H9 (cell line): ENCODE data around the gene PMM2. TPM values are rescaled to one million over a fixed set of nuclear protein-coding genes. Genes with fewer than 3 reads are reported as not detected.
"Not testable (repeated sequence)": the region's sequence is repeated elsewhere in the genome, so short reads cannot be mapped to it uniquely, and the experiment has no call there.

Experiments
- DNase-seq: peaks from one replicate; pipeline ENCODE4 v3.0.0-alpha.2; 2017
- H2AFZ ChIP-seq: one replicate; pipeline ENCODE4 v1.6.1; 2013; ENCODE audit warnings: mild to moderate bottlenecking, low read length, control low read depth, moderate library complexity
- H2AK5ac ChIP-seq: 2 replicates; pipeline ENCODE4 v1.6.1; 2013; ENCODE audit warnings: low read length, control low read depth, mixed read lengths; ENCODE audit not compliant: insufficient read length
- H2BK120ac ChIP-seq: one replicate; pipeline ENCODE4 v1.6.1; 2013; ENCODE audit warnings: low read depth, mild to moderate bottlenecking, low read length, control low read depth, inconsistent platforms; ENCODE audit not compliant: poor library complexity, severe bottlenecking
- H2BK12ac ChIP-seq: 2 replicates; pipeline ENCODE4 v1.6.1; 2013; ENCODE audit warnings: low read length, control low read depth, mixed read lengths, low read depth; ENCODE audit not compliant: insufficient read length
- H2BK15ac ChIP-seq: 2 replicates; pipeline ENCODE4 v1.6.1; 2013; ENCODE audit warnings: low read depth, low read length, control low read depth
- H2BK20ac ChIP-seq: one replicate; pipeline ENCODE4 v1.6.1; 2013; ENCODE audit warnings: low read depth, mild to moderate bottlenecking, low read length, control low read depth, inconsistent platforms; ENCODE audit not compliant: poor library complexity, severe bottlenecking
- H2BK5ac ChIP-seq: 2 replicates; pipeline ENCODE4 v1.6.1; 2013; ENCODE audit warnings: low read length, control low read depth, mixed read lengths; ENCODE audit not compliant: insufficient read length
- H3K14ac ChIP-seq: 2 replicates; pipeline ENCODE4 v1.6.1; 2013; ENCODE audit warnings: low read length, control low read depth; ENCODE audit not compliant: insufficient read depth
- H3K18ac ChIP-seq: 2 replicates; pipeline ENCODE4 v1.6.1; 2013; ENCODE audit warnings: low read depth, mild to moderate bottlenecking, mixed read lengths, low read length, control low read depth; ENCODE audit not compliant: insufficient read length
- H3K23ac ChIP-seq: 2 replicates; pipeline ENCODE4 v1.6.1; 2013; ENCODE audit warnings: low read length, control low read depth, mixed read lengths, low read depth; ENCODE audit not compliant: insufficient read length
- H3K23me2 ChIP-seq: 2 replicates; pipeline ENCODE4 v1.6.1; 2013; ENCODE audit warnings: low read depth, mild to moderate bottlenecking, mixed read lengths, low read length, control low read depth; ENCODE audit not compliant: insufficient read length, poor library complexity, severe bottlenecking
- H3K27ac ChIP-seq: 2 replicates; pipeline ENCODE4 v1.5.1; 2013; ENCODE audit warnings: low read length, control low read depth, mixed read lengths, low read depth; ENCODE audit not compliant: insufficient read length
- H3K27me3 ChIP-seq: 2 replicates; pipeline ENCODE4 v1.6.1; 2013; ENCODE audit warnings: low read length, control low read depth, inconsistent platforms; ENCODE audit not compliant: insufficient read depth
- H3K4ac ChIP-seq: 2 replicates; pipeline ENCODE4 v1.6.1; 2013; ENCODE audit warnings: low read depth, mild to moderate bottlenecking, control low read depth, inconsistent platforms, low read length, moderate library complexity
- H3K4me1 ChIP-seq: 2 replicates; pipeline ENCODE4 v1.6.1; 2013; ENCODE audit warnings: low read length, control low read depth, inconsistent platforms; ENCODE audit not compliant: insufficient read depth
- H3K4me2 ChIP-seq: 2 replicates; pipeline ENCODE4 v1.6.1; 2013; ENCODE audit warnings: low read length, control low read depth, mixed read lengths; ENCODE audit not compliant: insufficient read length, insufficient read depth
- H3K56ac ChIP-seq: 2 replicates; pipeline ENCODE4 v1.6.1; 2013; ENCODE audit warnings: low read depth, mild to moderate bottlenecking, mixed read lengths, low read length, control low read depth; ENCODE audit not compliant: insufficient read length
- H3K79me1 ChIP-seq: 2 replicates; pipeline ENCODE4 v1.6.1; 2013; ENCODE audit warnings: low read depth, mild to moderate bottlenecking, moderate library complexity, low read length, control low read depth, inconsistent platforms; ENCODE audit not compliant: insufficient read depth, poor library complexity, severe bottlenecking
- H3K79me2 ChIP-seq: 2 replicates; pipeline ENCODE4 v1.6.1; 2013; ENCODE audit warnings: low read length, control low read depth, inconsistent platforms; ENCODE audit not compliant: insufficient read depth
- H3K9ac ChIP-seq: 2 replicates; pipeline ENCODE4 v1.6.1; 2013; ENCODE audit warnings: low read length, control low read depth, mixed read lengths; ENCODE audit not compliant: insufficient read length; ENCODE audit errors: extremely low read depth
- H3K9me3 ChIP-seq: one replicate; pipeline ENCODE4 v1.6.1; 2013; ENCODE audit warnings: low read depth, low read length, inconsistent platforms; ENCODE audit not compliant: control insufficient read depth
- H3T11ph ChIP-seq: one replicate; pipeline ENCODE4 v1.6.1; 2013; ENCODE audit warnings: mild to moderate bottlenecking, low read length, control low read depth, inconsistent platforms
- H4K20me1 ChIP-seq: one replicate; pipeline ENCODE4 v1.6.1; 2013; ENCODE audit not compliant: control insufficient read depth, insufficient read length, insufficient read depth
- H4K5ac ChIP-seq: 2 replicates; pipeline ENCODE4 v1.6.1; 2013; ENCODE audit warnings: low read depth, mild to moderate bottlenecking, mixed read lengths, low read length, control low read depth; ENCODE audit not compliant: insufficient read length
- H4K8ac ChIP-seq: replicated peaks from 2 replicates; pipeline ENCODE4 v1.6.1; 2013; ENCODE audit warnings: low read length, control low read depth, mixed read lengths, low read depth; ENCODE audit not compliant: insufficient read length
- H4K91ac ChIP-seq: 2 replicates; pipeline ENCODE4 v1.6.1; 2013; ENCODE audit warnings: low read depth, mild to moderate bottlenecking, moderate library complexity, mixed read lengths, low read length, control low read depth; ENCODE audit not compliant: insufficient read length
- H3K27ac Mint-ChIP-seq, 3 experiments: 2 replicates in 2 of 3; 3 replicates in 1 of 3; pipeline ENCODE4 v1.8.0; 2020 to 2021; ENCODE audit warnings: mixed read lengths in 3 of 3, mild to moderate bottlenecking in 1 of 3, moderate library complexity in 1 of 3
- H3K27me3 Mint-ChIP-seq: 2 replicates; pipeline ENCODE4 v1.8.0; 2021; ENCODE audit warnings: low read depth, mild to moderate bottlenecking, moderate library complexity, mixed read lengths
- H3K36me3 Mint-ChIP-seq, 3 experiments: 2 replicates in 2 of 3; 3 replicates in 1 of 3; pipeline ENCODE4 v1.8.0; 2020 to 2021; ENCODE audit warnings: low read depth in 3 of 3, mixed read lengths in 3 of 3; ENCODE audit not compliant: insufficient read depth in 1 of 3
- H3K4me1 Mint-ChIP-seq, 2 experiments: 2 replicates each; pipeline ENCODE4 v1.8.0; 2020; ENCODE audit warnings: mixed read lengths in 2 of 2
- H3K4me3 Mint-ChIP-seq, 2 experiments: 2 replicates in 1 of 2; 3 replicates in 1 of 2; pipeline ENCODE4 v1.8.0; 2020 to 2021; ENCODE audit warnings: mild to moderate bottlenecking in 2 of 2, mixed read lengths in 2 of 2, moderate library complexity in 1 of 2
- H3K9me3 Mint-ChIP-seq, 2 experiments: 2 replicates in 1 of 2; 3 replicates in 1 of 2; pipeline ENCODE4 v1.8.0; 2020; ENCODE audit warnings: mild to moderate bottlenecking in 2 of 2, mixed read lengths in 2 of 2, moderate library complexity in 1 of 2
- CTCF ChIP-seq: fragments of 200-600 bp; sonication (generic); conservative IDR thresholded peaks from 3 replicates; pipeline ENCODE4 v1.8.0; 2021; ENCODE audit warnings: antibody characterized with exemption, mild to moderate bottlenecking
- WGBS: extraction: QIAGEN DNeasy Blood & Tissue Kit; methylation state at CpG from one replicate; pipeline ENCODE4 v1.1.7; 2013; ENCODE audit warnings: missing lambda C conversion rate, low lambda C conversion rate, mixed read lengths; ENCODE audit not compliant: insufficient read length; ENCODE audit errors: extremely low coverage; 5-methylcytosine and 5-hydroxymethylcytosine counted together
- total RNA-seq: library from RNA; stranded (reverse); gene quantifications from 2 replicates; pipeline ENCODE4 v1.2.1, GENCODE V29; 2021

The PMM2 gene
- total RNA-seq, 1 experiment from 2014 or later, result 82.7 TPM

DNA sequence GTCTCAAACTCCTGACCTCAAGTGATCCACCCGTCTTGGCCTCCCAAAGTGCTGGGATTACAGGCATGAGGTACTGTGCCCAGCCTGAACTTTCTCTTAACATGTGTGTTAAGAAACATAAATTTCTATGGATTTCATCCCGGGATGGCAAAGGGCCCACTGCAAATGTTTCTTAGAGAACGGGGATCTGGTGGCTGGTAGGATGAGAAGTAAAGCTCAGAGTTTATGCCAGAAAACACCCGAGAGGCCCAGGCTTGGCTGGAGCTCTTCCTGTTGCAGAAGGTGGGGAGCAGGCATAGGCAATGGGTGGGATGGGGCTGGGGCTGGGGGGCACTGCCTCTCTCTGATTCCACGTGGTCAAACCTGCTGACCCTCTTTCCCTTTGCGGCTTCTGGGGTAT lies 76.7 kb downstream of the PMM2 start:
- H2BK5ac ChIP-seq, result no peak overlapping the region
- no peak overlapping the region for H2BK20ac ChIP-seq
- Mint-ChIP-seq H3K27me3 (peaks cover 2% of the 10 kb centered on the region; the same call in 1 of the 2 replicates), H3K4me3 (no peak overlapping the region), H3K4me1 (peaks cover 15% of the 10 kb centered on the region in 2 experiments), H3K36me3 (no peaks in the 10 kb centered on the region), H3K27ac (no peak overlapping the region), H3K9me3 (no peaks in the 10 kb centered on the region; a peak in 2 of 5 replicates)
- DNase-seq, result no peak
- TF ChIP-seq CTCF, result no peak
- H3K23ac ChIP-seq, result no peak overlapping the region
- no peak overlapping the region for H3T11ph ChIP-seq
- no peak overlapping the region for H4K8ac ChIP-seq
- WGBS, result no CpG with 5 or more reads among the region's 6 CpGs
- H2BK15ac ChIP-seq, result no peak overlapping the region
- no peaks in the 10 kb centered on the region for H3K27me3 ChIP-seq
- no peaks in the 10 kb centered on the region for H4K20me1 ChIP-seq
- no peak overlapping the region for H3K27ac ChIP-seq
- no peak overlapping the region for H3K14ac ChIP-seq
- no peak overlapping the region for H2AK5ac ChIP-seq
- no peak overlapping the region for H3K56ac ChIP-seq
- no peak overlapping the region for H3K9ac ChIP-seq
- H3K9me3 ChIP-seq, result no peaks in the 10 kb centered on the region
- H3K4me1 ChIP-seq, result no peaks in the 10 kb centered on the region
- H3K4me2 ChIP-seq, result no peak overlapping the region
- no peaks in the 10 kb centered on the region for H3K79me1 ChIP-seq
- H2AFZ ChIP-seq, result no peak overlapping the region
- no peak overlapping the region for H2BK12ac ChIP-seq
- no peaks in the 10 kb centered on the region for H3K79me2 ChIP-seq
- no peak overlapping the region for H4K5ac ChIP-seq
- H3K4ac ChIP-seq, result no peak overlapping the region
- no peak overlapping the region for H4K91ac ChIP-seq
- H3K23me2 ChIP-seq, result no peaks in the 10 kb centered on the region
- no peak overlapping the region for H3K18ac ChIP-seq
- H2BK120ac ChIP-seq, result no peak overlapping the region

DNA sequence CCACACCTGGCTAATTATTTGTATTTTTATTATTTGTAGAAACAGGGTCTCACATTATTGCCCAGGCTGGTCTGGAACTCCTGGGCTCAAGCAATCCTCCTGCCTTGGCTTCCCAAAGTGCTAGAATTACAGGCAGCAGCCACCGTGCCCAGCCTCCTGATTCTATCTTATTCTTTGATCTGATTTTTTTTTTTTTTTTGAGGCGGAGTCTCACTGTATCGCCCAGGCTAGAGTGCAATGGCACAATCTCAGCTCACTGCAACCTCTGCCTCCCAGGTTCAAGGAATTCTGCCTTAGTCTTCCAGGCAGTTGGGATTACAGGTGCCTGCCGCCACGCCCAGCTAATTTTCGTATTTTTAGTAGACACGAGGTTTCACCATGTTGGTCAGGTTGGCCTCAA lies 77.7 kb downstream of the PMM2 start:
- not testable (repeated sequence) for H3K23me2 ChIP-seq, H3K36me3 Mint-ChIP-seq, H2AFZ ChIP-seq, H3K79me2 ChIP-seq, H3K18ac ChIP-seq, H3K79me1 ChIP-seq, H3K4ac ChIP-seq, DNase-seq, H3K9me3 ChIP-seq, H3K14ac ChIP-seq, H2BK12ac ChIP-seq, H4K8ac ChIP-seq, H2BK15ac ChIP-seq, H4K91ac ChIP-seq, H4K5ac ChIP-seq, H2BK120ac ChIP-seq, H3K27ac ChIP-seq, H3K4me1 ChIP-seq, H2AK5ac ChIP-seq, H2BK20ac ChIP-seq, H4K20me1 ChIP-seq, H3K4me3 Mint-ChIP-seq, H3K27me3 Mint-ChIP-seq, H3K9me3 Mint-ChIP-seq, H3T11ph ChIP-seq, H3K4me2 ChIP-seq, H2BK5ac ChIP-seq, H3K9ac ChIP-seq, H3K27ac Mint-ChIP-seq, H3K27me3 ChIP-seq, H3K23ac ChIP-seq, H3K56ac ChIP-seq
- no CpG with 5 or more reads among the region's 7 CpGs for WGBS
- peaks cover 13 to 14% of the 10 kb centered on the region in 2 experiments for H3K4me1 Mint-ChIP-seq
